ENCODE data around the gene FRMD4B.

GRCh38 chr3:69250014-69250413 lies 135.9 kb downstream of the FRMD4B start:
- no peak for TF ChIP-seq GATA2 (IDR thresholded peaks at IDR 0.05; ENCODE audit: low read depth, low read length)
- TF ChIP-seq GATA3 (IDR thresholded peaks at IDR 0.05; ENCODE audit: low read depth, low read length): no peak
